GM21515 (cell line): ENCODE results near the gene NDUFAF5.
"Not testable (repeated sequence)": the region's sequence is repeated elsewhere in the genome, so short reads cannot be mapped to it uniquely, and the experiment has no call there.

Experiments used
- ATAC-seq: cut with Tn5 transposase; IDR thresholded peaks from one replicate; pipeline ENCODE4 v1.9.1; 2021; ENCODE audit not compliant: unreplicated experiment

The NDUFAF5 gene, protein sequence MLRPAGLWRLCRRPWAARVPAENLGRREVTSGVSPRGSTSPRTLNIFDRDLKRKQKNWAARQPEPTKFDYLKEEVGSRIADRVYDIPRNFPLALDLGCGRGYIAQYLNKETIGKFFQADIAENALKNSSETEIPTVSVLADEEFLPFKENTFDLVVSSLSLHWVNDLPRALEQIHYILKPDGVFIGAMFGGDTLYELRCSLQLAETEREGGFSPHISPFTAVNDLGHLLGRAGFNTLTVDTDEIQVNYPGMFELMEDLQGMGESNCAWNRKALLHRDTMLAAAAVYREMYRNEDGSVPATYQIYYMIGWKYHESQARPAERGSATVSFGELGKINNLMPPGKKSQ

DNA sequence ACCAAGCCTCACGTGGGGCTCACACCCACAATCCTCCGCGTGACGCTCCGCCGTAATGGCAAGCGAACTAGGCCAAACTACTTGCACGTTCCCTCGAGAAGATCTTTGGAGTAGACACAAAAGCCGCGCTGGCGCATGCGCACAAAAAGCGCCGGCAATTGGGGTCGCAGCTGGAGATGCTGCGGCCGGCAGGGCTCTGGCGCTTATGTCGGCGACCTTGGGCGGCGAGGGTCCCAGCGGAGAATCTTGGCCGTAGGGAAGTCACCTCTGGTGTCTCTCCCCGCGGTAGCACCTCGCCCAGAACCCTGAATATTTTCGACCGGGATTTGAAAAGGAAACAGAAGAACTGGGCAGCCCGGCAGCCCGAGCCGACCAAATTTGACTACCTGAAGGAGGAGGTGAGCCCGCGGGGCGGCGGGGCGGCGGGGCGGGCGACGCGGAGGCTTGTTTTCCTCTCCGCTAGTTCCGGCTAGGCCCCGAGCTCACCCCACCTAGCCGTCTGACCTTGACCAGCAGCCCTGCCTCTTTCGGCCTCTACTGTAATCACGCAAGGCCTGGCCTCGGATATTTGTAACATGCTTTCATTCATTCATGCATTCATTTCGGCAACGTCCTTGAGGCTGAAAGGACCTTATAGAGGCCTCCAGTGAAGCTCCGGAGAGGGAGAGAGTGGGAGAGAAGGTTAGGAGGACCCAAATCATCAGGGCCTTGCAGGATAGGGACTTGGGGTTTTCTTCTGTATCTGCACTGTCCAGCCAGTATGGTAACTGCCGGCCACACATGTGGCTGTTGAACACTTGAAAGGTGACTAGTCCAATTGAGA is at the start of gene NDUFAF5, which contains the start of gene ESF1:
Gene NDUFAF5, plus strand, starts transcription at position 136 of the 823 bp plus-strand sequence. Its CDS starts 41 bp downstream, at position 177.
Gene ESF1, minus strand, starts transcription at position 27 of the 823 bp plus-strand sequence. CDS start 1,779 bp downstream, outside the sequence.
- peak; percentile 94 for ATAC-seq

DNA sequence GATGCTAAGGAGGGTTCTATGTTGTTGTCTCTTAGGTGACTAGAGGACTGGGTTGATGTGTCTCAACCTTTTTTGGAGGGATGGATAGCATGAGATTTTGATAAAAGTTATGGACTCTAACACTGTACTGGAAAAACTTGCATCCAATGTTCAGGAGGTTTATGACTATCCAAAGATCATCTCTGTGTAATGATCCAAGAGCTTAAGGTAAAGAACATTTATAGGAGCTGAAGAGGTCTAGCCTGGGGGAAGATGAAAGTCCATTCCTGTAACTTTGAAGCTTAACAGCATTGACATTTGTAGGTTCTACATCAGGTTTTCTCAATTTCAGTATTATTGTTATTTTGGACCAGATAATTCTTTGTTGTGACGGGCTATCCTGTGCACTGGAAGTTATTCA is 49.0 kb upstream of the NDUFAF5 start:
- ATAC-seq: no peak

DNA sequence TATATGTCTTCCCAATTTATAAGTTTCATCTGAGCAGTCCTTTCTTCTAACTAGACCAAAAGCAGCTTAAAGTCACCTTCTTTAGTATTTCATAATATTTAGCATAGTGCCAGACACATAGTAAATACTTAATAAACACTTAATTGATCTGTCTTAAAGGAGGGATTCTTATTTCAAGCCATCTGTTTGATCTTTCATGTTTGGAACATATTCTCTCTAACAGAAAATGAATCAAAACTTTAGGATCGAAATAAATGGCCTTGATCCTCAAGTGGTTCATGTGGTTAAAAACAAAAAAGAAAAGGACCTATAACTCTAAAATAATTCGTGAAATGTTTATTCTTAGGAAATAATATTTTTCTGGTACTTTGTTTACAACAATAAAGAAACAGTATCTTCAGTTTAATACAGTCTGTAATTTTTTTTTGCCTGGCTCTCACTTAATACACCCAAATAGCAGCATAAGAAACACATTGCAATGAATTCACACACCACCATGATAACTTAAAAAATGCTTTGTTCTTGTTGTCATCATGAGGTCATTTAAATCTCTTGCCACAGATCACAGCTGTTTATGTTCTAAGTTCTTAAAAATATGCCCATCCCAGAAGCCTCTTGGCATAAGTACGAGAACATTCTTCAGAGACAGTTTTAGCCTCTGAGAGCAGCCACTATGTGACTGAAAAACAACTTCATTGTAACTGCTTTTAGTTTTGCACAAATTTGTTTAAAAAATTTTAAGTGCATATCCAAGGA is 48.2 kb upstream of the NDUFAF5 start:
- no peak for ATAC-seq

DNA sequence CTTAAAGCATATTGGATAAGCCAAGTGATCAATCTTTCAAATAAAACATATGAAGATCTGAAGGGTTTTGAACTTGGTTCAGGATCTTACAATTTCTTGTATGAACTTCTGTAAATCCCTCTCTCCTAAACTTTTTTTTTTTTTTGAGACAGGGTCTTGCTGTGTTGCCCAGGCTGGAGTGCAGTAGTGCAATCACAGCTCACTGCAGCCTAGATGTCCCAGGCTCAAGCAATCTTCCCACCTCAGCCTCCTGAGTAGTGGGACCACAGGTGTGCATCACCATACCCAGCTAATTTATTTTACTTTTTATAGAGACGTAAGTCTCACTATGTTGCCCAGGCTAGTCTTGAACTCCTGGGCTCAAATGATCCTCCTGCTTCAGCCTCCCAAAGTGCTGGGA is 46.6 kb upstream of the NDUFAF5 start:
- ATAC-seq: not testable (repeated sequence)

DNA sequence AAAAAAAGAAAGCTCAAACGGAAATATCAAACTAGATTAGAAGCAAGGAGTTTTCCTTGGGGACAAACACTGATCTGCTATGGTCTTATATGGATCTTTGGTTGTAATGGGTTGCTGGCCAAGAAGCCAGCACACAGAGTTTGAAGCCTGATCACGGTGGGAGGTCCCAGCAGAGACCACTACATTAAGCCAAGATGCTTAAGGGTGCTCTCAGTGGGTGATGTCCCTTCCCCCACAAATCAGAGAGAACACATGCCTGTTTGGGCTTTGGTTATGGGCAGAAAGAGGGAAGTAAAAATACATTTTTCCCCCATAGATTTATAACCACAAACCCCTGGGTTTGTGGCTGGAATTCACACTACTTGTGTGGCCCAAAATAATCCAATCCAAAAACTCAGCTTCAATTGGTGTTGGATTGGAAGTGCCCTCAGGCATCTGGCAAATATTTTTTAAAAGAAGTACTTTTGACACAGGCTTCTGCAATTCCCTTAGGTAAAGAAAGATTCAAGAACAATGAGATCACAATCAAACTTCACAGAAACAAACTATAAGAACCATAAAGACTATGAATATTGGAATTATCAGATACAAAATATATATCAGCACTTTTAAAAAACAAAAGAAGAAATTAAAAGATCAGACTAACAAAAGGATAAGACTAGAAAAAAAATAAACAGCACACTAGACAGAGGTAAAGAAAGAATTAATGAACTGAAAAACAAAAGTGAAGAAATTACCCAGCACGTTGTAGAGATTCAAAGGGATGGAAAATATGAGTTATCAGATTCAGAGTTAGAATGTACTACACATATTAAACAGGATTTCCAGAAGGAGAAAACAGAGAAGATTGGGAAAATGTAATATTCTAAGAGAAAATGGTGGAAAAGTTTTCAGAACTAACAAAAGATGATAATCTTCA is 44.8 kb upstream of the NDUFAF5 start:
- ATAC-seq: no peak

DNA sequence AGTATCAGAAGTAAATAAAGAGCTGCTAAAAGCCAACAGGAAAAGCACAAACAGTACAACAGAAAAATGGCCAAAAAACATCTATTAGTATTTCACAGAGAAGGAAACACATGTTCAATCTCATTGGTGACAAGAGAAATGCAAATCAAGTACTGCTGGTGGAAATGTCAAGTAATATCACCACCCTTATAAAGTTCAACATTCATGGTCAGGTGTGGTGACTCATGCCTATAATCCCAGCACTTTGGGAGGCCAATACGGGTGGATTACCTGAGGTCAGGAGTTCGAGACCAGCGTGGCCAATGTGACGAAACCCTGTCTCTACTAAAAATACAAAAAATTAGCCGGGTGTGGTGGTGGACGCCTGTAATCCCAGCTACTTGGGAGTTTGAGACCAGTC is 42.9 kb upstream of the NDUFAF5 start:
- no peak for ATAC-seq

DNA sequence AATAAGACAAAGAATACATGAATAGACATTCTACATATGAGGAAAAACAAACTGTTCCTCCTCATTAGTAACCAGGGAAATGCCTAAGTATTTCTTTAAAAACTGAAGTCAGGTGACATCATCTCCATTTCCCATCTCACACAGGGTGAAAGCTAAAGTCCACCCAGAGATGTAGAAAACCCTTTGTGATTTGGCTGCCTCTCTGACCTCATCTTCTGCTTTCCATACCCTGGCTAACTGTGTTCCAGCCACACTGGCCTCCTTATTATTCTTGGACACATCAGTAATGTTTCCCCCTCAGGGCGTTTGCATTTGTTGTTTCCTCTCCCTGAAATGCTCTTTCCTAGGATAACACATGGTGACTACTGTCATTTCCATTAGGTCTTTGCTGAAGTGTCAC is 40.5 kb upstream of the NDUFAF5 start:
- ATAC-seq: no peak

DNA sequence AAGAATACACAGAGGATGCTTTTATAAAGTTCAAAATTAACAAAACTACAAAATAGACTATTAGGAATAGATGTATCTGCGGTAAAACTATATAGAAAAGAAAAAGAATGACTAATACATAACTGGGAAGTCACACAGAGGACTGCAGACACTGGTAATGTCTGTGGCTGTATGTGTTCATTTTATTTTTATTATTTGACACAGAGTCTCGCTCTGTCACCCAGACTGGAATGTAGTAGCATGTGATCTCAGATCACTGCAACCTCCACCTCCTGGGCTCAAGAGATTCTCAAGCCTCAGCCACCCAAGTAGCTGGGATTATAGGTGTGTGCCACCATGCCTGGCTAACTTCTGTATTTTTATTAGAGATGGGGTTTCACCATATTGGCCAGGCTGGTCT is 39.0 kb upstream of the NDUFAF5 start:
- ATAC-seq: no peak

DNA sequence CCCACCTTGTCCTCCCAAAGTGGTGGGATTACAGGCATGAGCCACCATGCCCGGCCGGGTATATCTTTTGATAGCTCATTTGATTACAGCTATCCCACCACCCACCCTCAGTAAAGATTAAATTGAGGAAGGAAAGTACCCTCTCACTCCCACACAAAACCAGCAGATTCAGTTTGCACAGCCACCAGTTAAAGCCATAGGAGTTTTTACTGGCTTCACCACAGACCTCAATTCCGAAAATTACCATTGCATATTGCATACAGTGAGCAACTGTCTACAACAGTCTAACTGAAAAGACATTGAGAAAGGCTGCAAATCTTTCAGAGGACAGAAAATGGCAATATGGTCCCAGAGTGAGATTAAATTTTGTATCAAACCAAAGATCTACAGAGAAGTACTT is 35.0 kb upstream of the NDUFAF5 start:
- ATAC-seq: no peak

DNA sequence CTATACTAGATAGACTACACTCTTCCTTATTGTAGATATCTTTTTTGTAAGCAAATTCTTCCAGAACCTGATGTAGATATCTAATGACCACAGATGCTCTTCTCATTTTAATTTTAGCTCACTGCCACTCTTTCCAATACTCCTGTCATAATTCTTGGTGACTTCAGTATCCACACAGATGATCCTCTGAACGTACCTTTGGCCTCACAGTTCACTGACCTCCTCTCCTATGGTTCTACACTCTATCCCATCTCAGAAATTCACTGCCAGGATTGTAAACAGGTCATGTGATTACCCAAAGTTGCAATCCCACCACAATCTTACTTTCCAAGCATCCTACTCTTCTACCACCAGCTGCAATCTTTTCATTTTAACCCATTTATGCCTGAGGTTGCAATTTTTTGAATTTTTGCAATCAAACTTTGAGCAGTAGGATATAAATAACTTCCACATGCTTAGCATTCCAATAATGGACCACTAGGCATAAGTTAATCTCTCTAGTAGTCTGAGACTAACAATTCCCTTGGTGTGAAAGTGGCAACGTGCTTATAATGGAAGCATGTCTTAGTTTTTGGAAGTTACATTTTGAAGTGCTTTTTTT is 31.3 kb upstream of the NDUFAF5 start:
- no peak for ATAC-seq

DNA sequence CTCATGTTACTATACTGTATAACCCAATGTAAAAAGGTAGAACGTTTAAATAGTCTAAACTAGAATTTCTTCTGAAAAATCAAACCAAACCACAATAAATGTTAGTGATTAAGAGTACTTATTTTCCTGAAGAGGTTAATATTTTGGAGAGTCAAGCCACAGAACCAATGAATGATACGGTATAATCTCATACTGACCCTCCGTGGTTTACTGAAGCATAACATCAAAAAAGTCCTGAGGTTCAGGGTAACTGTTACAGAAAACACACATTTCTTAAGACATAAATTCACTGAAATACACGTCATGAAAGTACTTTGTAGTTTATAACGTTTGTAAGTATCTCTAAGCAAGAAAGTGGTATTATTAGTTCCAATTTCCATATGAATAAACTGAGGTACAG is 29.0 kb upstream of the NDUFAF5 start:
- ATAC-seq: no peak

DNA sequence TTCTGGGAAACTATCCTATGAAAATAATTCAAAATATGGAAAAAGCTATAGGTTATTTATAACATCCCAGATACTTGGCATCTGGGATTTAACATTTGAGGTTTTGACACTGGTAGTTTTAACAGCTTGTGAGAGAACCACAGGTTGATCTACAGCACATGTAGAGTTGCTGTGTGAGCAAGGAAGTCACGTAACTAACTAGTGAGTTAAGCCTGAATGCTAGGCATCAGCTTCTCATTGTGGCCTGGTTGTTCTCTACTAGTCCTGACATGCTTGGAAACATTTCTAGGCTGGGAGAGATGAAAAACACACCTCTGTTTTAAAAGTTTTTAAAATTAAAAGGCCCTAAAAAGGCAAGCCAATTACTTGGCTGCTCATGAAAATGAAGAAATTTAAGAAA is 28.3 kb upstream of the NDUFAF5 start:
- ATAC-seq: no peak

DNA sequence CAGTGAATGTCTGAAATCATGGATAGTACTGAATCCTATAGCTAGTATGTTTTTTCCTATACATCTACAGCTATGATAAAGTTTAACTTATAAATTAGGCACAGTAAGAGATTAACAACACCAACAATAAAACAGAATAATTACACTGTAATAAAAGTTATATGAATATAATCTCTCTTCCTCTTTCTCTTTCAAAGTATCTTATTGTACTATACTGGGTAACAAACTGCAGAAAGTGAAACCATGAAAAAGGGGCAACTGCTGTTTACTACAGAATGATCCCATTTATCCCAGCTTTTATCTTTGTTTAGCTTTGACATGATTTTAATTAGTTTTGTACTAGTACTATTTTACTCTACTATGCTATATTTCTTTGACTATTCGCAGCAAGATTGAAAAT is 25.9 kb upstream of the NDUFAF5 start:
- ATAC-seq: no peak

DNA sequence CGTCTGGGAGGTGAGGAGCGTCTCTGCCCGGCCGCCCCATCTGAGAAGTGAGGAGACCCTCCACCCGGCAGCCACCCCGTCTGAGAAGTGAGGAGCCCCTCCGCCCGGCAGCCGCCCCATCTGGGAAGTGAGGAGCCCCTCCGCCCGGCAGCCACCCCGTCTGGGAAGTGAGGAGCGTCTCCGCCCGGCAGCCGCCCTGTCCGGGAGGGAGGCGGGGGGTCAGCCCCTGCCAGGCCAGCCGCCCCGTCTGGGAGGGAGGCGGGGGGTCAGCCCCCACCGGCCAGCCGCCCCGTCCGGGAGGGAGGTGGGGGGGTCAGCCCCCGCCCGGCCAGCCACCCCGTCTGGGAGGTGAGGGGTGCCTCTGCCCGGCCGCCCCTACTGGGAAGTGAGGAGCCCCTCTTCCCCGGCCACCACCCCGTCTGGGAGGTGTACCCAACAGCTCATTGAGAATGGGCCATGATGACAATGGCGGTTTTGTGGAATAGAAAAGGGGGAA is 24.3 kb upstream of the NDUFAF5 start:
- ATAC-seq: not testable (repeated sequence)

DNA sequence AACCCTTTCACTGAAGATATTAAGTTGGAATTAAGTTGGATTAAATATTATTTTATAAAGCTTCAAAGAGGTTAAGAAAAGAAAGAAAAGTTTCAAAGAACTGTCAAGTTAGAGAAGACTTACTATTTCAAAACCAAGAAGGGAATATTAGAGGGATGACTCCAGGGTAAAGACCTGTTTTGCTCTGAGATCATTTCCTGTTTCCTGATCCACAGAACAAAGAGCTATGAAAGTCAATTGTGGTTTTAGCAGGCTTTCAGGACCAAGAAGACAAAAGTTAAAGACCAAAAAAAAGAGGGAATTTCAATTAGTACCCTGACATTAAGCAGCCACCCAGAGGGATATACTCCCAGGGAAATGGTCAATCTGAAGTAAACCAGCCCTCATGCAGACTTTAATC is 19.5 kb upstream of the NDUFAF5 start:
- no peak for ATAC-seq

DNA sequence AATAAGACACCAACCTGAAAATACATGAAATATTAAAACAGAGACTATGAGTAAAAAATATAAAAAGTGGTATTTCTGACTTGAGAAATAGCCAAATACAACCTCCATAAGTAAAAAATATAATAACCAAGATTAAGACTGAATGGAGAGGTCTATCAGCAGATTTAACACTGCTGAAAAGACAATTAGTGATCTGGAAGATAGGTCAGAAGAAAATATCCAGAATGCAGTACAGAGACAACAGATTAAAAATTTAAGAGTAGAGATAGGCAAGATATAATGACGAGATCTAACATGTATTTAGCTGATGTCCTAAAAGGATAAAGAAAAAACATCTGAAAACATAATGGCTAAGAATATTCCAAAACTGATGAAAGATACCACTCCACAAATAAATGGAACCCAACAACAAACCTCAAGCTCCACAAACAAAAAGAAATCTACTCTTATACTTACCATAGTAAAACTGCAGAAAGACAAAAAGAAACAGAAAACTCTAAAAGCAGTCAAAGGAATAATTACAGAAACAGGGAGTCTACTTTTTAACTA is 18.9 kb upstream of the NDUFAF5 start:
- no peak for ATAC-seq

DNA sequence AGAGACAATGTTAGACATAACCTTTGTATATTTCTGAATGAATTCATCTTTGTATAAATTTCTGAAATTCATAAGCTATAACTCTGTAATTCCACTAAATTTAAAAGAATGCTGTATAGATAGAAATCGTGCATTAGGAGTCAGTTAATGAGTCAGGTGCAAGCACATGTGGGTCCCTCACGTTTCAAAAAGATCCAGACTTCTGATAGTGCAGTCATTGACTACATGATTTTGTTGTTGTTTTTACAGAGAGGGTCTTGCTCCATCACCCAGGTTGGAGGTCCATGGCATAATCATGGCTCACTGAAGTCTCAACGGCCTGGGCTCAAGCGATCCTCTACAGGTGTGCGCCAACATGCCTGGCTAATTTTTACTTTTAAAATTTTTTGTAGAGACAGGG is 14.7 kb upstream of the NDUFAF5 start:
- no peak for ATAC-seq

DNA sequence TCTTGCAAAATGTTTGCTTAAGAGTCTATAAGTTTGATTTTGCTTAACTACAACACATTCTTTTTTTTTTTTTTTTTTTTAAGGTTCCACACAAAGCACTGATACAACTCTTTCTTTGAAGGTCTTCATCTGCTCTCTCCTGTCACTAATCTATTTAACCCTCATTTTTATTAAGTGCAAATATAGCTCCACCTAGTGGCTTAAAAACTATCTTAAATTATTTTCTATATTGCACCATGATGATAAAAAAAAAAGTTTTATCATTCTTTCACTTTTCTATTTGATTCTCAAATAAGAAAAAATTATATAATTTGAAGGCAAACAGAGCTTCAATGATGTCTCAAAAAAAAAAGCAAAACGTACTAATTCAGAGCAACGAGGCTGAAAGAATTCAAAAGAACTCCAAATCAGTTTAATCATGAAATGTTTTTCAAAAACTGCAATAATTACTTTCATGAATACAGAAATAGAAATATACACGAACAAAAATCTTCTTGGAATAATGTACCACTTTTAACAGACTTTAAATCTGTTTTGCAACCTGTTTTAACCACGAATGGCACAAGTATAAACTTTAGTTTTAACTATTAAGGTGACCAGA is 12.9 kb upstream of the NDUFAF5 start:
- ATAC-seq: no peak

DNA sequence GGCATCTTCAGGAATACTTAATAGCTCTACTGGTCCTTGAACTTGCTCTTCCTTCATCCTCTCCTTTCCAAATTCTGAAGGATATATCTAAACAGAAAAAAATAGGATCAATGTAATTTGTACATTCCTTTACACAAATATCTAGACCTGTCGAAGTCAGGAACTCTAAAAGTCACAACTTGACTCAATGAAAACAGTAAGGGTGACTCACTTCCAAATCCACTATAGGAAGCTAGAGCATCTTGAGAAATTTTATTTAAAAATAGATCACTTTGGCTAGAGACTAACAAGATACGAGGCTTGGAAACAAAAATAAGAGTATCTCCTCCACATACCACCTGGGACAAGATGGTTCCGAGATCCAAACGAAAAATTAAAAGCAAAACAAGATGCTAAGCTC is 12.3 kb upstream of the NDUFAF5 start:
- no peak for ATAC-seq
